GM19455 (cell line): ENCODE measurements around the gene WDR4.
"Not testable (repeated sequence)": the region's sequence is repeated elsewhere in the genome, so short reads cannot be mapped to it uniquely, and the experiment has no call there.

Source experiments
- ATAC-seq: cut with Tn5 transposase; IDR thresholded peaks from one replicate; pipeline ENCODE4 v1.9.1; 2021; ENCODE audit not compliant: unreplicated experiment

WDR4 gene

DNA sequence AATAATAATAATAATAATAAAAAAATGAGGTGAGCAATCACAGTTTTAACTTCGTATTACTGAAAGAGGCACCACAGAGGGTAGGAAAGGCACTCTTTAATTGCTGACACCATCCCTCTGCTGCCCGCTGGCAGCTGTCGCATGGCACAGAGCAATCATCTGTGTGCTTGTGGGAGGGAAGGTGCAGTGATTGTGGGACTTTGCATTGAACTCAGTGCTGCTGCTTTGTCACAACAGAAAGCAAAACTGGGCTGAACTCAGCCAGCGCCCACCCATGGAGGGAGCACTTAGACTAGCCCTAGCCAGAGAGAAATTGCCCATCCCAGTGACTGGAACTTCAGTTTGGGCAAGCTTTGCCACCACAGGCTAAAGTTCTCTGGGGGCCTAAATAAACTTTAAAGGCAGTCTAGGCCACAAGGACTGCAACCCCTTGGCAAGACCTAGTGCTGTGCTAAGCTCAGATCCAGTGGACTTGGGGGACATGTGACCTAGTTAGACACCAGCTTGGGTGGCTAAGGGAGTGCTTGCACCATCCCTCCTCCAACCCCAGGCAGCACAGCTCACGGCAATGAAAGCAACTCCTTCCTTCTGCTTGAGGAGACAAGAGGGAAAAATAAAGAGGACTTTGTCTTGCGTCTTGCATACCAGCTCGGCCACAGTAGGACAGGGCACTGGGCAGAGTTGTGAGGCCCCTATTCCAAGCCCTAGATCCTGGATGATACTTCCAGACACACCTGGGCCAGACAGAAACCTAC is 59.3 kb downstream of the WDR4 start:
- no peak for ATAC-seq

- ATAC-seq: no peak
Measured at GRCh38 chr21:42818328-42818749, 61.0 kb downstream of the WDR4 start.

DNA sequence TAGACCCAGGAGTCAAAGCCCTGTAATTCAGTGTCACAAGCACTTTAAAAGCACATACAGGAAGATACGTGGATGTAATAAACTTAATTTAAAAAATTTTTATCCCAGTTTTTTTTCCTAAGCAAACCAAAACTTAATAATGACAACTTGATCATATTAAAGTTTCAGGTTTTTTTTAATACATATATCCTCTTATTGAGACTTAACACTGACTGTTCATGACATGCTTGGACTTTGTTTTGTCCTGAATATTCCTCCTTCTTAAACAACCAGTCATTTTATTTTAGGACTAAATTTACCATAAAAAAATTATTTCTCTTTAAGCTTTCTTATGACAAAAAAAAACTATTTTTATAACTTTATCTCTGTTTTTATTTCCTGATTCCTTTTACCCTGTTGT is 64.1 kb downstream of the WDR4 start:
- no peak for ATAC-seq

GRCh38 chr21:42812528-42813241 is 66.7 kb downstream of the WDR4 start:
- not testable (repeated sequence) for ATAC-seq

GRCh38 chr21:42811960-42812359 is 67.4 kb downstream of the WDR4 start:
- no peak for ATAC-seq

GRCh38 chr21:42809577-42810475 is 69.5 kb downstream of the WDR4 start:
- no peak for ATAC-seq

DNA sequence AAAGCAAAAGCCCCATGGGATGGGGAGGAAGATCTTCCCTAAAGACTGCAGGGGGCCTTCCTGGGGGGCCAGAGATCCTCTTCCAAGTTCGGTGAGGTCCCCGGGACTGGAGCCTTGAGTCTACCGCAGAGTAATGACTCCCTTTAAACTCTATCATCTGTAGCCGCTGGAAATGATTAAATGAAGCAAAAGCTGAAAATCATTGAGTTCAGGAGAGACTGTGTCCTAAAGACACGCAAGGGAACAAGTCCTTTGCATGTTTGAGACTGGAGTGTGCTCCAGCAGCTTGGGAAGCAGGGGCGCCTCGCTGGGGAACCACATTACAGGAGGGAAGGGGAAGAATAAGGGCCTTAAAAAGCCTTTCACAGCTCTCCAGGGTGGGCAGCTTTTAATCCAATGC is 70.2 kb downstream of the WDR4 start:
- no peak for ATAC-seq

DNA sequence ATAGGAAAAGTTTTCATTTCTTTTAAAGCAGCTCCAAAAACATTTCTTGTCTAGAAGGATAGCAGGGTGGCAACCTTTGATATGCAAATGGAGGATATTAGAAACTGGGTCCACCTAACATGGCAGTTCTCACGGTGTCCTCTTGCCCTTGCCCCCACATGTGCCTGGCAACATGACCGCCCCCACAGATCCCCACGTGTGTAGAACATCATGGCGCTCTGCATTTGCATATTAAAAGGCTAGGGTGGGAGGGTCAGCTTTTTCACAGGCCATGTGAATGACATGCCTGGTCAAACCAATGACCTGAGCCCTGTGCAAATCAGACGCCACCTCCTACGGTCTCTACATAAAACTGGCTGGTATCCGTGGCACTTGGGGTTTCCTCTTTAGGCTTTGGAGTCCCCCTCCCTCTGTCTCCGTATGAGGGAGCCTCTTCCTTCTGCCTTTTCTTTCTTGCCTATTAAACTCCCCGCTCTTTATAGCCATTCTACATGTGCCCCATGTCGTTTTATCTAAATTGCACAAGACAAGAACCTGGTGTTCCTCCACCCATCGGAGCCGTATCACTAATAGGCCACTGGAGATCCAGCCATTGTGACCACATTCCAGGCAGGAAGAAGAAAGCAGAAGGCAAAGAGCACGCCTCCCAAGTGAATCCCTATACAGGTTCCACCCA is 71.3 kb downstream of the WDR4 start:
- no peak for ATAC-seq

DNA sequence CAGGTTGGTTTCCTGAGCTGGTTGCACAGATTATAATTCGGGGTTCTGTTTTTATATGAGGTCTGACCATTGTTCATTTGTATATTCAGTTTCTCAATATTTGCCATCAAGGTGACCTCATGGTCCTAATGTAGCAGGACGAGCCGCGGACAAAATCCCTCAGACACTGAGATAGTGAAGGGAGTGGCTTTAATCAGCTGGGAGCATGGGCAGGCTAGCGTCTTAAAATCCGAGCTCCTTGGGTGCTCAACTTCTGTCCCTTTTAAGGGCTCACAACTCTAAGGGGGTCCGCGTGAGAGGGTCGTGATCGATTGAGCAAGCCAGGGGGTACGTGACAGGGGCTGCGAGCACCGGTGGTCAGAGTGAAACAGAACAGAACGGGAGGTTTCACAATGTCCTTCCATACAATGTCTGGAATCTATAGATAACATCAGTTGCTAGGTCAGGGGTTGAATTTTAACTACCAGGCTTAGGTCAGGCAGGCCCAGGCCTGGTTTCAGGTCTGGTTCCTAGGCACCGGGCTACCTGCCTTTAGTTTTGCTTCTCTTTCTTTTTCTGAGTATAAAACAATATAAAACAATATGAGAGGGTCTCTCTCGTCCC is 71.9 kb downstream of the WDR4 start:
- not testable (repeated sequence) for ATAC-seq

- ATAC-seq: no peak
Measured at GRCh38 chr21:42806509-42807140, 72.7 kb downstream of the WDR4 start.

DNA sequence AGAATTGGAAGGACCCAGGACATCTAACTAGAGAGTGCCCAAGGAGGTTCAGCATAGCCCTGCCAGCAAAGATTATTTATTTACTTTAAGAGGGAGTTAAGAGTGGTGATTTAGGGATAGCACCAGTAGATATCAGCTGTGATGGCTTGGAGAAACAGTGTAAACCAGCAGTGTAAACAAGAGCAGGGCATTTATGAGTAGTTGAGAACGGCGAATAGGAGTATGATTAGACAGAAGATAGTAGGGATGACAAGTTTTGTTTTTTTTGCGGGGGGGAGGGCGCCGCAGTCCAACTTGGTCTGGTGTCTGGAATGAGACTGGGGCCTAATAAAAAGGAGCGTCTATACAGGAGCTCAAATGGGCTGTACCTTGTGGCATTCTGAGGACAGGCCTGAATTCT is 77.7 kb downstream of the WDR4 start:
- ATAC-seq: not testable (repeated sequence)

DNA sequence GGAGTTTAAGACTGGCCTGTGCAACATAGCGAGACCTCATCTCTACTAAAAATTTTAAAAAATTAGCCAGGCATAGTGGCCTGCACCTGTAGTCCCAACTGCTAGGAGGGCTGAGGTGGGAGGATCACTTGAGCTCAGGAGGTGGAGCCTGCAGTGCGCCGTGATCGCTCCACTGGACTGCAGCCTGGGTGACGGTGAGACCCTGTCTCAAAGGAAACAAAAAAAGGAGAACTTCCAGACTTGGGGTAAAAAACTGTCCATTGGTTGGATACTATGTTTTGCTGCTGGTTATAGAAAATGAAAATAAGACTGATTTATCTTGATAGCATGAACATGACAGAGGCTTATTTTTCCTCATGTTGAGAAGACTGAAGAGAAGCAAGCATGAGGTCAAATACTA is 79.4 kb downstream of the WDR4 start:
- no peak for ATAC-seq

GRCh38 chr21:42799516-42799915 is 79.8 kb downstream of the WDR4 start:
- ATAC-seq: no peak
